WTC11 (cell line): ENCODE data around the gene LONP2.

Experiments used
- CREB1 ChIP-seq: sonication (generic); formaldehyde crosslinking; IDR thresholded peaks from 2 replicates; pipeline ENCODE4 v1.8.0; 2023; ENCODE audit warnings: mild to moderate bottlenecking, missing genetic modification reagents
- MXD4 ChIP-seq: fragments of 250-450 bp; sonication (Bioruptor Pico); IDR thresholded peaks from 2 replicates; pipeline ENCODE4 v1.8.0; 2021; ENCODE audit warnings: mild to moderate bottlenecking, moderate library complexity, borderline replicate concordance
- SMAD3 ChIP-seq: sonication (generic); formaldehyde crosslinking; IDR thresholded peaks from 2 replicates; pipeline ENCODE4 v1.8.0; 2022; ENCODE audit warnings: missing genetic modification reagents, mild to moderate bottlenecking, borderline replicate concordance
- SP1 ChIP-seq: sonication (generic); formaldehyde crosslinking; conservative IDR thresholded peaks from 2 replicates; pipeline ENCODE4 v1.8.1; 2022; ENCODE audit warnings: missing genetic modification reagents
- TF ChIP-seq, protein P1 (sequence below): fragments of 200-600 bp; IDR thresholded peaks from 2 replicates; pipeline ENCODE4 v1.8.0; 2022; ENCODE audit warnings: antibody characterized with exemption
- TF ChIP-seq, protein P2 (sequence below): sonication (generic); formaldehyde crosslinking; IDR thresholded peaks from 2 replicates; pipeline ENCODE4 v1.8.1; 2022; ENCODE audit warnings: low read depth, missing genetic modification reagents, borderline replicate concordance
- TF ChIP-seq, protein P3 (sequence below): sonication (generic); formaldehyde crosslinking; IDR thresholded peaks from 2 replicates; pipeline ENCODE4 v1.8.0; 2022; ENCODE audit warnings: mild to moderate bottlenecking, missing genetic modification reagents

DNA sequence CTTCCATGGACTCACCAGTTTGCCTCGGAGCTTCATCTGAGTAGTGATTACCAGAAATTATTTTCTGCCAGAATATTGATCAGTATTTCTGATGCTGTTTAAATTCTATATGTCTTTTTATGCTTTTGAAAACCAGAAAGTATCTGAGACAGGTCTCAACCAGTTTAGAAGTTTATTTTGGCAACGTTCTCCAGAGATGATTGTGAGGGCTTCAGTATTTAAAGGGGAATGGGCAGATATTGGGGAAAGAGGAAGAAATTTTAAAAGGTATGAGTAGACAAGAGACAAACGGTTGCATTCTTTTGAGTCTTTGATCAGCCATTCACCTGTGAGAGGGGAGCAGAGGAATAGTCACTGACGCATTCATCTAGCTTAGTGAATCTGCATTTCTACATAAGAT, 47.7 kb downstream of the LONP2 start:
- TF ChIP-seq CREB1 (CRISPR knock-in tag) (no peak), SP1 (no peak), MXD4 (CRISPR knock-in tag) (no peak), SMAD3 (CRISPR knock-in tag) (no peak)
- TF ChIP-seq, protein P1, sequence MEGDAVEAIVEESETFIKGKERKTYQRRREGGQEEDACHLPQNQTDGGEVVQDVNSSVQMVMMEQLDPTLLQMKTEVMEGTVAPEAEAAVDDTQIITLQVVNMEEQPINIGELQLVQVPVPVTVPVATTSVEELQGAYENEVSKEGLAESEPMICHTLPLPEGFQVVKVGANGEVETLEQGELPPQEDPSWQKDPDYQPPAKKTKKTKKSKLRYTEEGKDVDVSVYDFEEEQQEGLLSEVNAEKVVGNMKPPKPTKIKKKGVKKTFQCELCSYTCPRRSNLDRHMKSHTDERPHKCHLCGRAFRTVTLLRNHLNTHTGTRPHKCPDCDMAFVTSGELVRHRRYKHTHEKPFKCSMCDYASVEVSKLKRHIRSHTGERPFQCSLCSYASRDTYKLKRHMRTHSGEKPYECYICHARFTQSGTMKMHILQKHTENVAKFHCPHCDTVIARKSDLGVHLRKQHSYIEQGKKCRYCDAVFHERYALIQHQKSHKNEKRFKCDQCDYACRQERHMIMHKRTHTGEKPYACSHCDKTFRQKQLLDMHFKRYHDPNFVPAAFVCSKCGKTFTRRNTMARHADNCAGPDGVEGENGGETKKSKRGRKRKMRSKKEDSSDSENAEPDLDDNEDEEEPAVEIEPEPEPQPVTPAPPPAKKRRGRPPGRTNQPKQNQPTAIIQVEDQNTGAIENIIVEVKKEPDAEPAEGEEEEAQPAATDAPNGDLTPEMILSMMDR, result no peak
- TF ChIP-seq, protein P2, sequence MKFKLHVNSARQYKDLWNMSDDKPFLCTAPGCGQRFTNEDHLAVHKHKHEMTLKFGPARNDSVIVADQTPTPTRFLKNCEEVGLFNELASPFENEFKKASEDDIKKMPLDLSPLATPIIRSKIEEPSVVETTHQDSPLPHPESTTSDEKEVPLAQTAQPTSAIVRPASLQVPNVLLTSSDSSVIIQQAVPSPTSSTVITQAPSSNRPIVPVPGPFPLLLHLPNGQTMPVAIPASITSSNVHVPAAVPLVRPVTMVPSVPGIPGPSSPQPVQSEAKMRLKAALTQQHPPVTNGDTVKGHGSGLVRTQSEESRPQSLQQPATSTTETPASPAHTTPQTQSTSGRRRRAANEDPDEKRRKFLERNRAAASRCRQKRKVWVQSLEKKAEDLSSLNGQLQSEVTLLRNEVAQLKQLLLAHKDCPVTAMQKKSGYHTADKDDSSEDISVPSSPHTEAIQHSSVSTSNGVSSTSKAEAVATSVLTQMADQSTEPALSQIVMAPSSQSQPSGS (CRISPR knock-in tag), result no peak
- TF ChIP-seq, protein P3, sequence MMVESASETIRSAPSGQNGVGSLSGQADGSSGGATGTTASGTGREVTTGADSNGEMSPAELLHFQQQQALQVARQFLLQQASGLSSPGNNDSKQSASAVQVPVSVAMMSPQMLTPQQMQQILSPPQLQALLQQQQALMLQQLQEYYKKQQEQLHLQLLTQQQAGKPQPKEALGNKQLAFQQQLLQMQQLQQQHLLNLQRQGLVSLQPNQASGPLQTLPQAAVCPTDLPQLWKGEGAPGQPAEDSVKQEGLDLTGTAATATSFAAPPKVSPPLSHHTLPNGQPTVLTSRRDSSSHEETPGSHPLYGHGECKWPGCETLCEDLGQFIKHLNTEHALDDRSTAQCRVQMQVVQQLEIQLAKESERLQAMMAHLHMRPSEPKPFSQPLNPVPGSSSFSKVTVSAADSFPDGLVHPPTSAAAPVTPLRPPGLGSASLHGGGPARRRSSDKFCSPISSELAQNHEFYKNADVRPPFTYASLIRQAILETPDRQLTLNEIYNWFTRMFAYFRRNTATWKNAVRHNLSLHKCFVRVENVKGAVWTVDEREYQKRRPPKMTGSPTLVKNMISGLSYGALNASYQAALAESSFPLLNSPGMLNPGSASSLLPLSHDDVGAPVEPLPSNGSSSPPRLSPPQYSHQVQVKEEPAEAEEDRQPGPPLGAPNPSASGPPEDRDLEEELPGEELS, result no peak
